HG03378 (cell line): ENCODE measurements around the gene ZNF503.
"Not testable (repeated sequence)": the region's sequence is repeated elsewhere in the genome, so short reads cannot be mapped to it uniquely, and the experiment has no call there.

Source experiments
- ATAC-seq: cut with Tn5 transposase; IDR thresholded peaks from one replicate; pipeline ENCODE4 v1.9.1; 2021; ENCODE audit warnings: mild to moderate bottlenecking, moderate library complexity; ENCODE audit not compliant: unreplicated experiment

Gene ZNF503

DNA sequence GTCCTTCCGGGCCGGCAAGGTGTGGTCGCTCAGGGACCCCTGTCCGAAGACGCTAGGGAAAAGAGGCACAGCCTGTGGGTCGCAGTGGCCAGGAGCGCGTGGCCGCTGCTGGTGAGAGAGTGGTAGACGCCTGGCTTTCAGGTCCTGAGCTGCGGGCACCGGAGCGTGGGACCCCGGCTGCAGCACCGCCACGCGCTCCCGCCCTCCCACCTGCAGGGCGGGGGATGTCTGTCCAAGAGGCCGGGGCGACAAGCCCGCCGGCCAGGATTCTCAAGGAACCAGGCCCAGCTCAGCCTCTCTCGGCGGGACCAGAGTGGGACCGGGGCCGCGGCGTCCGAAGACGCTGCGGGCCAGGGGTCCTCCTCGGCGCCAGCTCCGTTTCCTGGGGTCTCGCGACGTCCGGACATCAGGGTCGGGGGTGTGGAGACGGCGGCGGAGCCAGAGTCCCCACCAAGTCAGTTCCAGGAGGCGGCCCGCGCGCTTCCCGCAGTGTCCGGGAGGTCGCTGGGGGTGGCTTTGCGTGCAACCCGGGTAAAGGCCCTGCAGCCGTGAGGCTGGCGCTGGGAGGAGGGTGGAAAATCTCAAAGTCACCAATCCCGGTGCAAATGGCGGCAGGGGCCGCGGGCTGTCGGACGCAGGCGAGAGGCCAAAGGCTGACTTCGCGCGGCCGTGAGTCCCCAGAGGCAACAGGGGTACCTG is 5.5 kb downstream of the ZNF503 start:
- no peak for ATAC-seq

DNA sequence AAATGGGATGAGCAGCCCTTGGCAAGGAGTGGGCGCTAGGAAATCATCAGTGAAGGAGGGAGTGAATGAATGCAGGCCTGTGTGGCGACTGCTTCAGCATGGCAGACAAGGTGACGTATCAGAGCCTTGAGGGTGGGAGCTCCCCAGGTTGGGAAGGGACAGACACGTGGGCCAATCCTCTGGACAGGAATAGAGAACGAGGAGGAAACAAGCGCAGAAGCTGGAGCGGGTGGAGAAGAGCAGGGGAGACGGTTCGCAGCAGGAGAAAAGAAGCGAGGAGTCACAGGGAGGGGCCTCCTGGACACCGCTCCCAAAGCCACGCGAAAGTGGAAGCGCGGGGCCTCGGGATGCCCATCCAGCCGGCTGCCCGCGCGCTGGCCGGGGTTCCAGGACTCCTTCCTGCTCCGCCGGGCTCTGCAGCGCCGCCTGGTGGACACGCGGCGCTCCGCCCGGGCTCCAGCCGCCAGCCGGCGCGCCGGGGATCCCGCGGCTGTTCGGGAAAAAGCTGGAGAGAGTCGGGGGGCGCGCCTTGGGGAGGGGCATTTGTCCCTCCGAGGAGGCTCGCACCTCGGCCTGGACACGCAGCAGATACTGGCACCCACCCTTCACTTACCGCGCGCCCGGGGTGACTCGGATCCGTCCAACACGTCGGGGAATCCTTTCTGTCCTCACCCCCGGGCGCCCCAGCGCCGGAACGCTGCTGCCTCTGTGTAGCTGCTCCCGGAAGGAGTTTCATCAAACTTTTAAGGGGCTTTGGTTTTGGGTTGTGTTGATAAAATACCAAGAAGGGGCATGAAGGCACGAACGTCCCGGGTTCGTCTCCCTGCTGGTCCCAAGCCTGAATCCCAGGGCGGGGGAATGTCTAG is 6.3 kb downstream of the ZNF503 start:
- ATAC-seq: no peak

DNA sequence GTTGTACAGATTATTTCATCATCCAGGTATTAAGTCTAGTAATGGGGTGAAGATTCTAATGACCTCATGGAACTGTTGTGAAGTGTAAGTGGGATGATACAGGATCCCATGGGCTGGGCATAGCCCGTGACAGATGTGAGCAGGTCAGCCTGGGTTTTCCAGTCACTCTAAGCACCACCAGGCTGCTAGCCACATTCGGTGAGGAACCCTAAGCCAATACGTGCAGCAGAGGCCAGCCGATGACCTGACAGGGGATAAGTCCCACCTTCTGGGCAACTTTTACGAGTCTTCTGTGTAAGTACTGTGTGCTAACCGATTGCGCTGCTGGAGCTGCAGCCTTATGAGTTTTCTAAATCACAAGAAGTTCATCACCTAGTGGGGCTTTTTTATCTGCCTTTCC is 7.3 kb downstream of the ZNF503 start:
- no peak for ATAC-seq

DNA sequence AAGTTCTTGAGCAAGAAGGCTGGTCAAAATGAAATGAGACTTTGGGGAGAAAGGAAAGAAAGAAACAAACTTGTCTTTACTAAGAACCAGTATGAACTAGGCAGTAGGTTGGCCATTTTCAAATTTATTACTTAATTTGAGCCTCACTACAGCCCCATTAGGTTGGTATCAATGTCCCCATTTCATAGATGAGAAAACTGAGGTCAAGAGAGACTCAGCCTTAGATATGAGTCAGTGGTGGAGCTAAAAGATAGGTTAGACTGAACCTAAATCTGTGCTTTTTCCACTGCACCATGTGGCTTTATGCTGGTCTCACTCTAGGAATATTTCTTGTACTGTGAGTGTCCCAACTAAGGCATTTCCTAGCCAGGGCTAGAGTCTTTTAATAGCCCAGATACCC is 8.8 kb downstream of the ZNF503 start:
- ATAC-seq: no peak

DNA sequence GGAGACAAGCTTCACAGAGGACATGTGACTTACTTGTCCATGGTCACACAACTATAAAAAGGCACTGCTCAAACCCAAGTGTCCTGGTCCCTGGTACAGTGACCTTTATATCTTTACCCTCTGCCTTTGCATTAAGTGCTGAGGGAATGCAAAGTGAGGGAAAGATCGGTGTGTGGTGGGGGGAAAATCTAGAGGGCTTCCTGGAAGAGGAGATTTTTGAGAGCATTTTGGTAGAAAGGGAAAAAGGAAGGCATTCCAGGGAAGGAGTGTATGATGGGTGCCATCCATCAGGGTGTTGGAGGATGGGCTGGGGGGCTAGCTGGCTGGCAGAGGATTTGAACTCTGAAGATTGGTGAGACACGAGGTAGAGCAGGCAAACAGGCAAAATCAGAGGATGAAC is 9.3 kb downstream of the ZNF503 start:
- no peak for ATAC-seq

GRCh38 chr10:75390178-75390577 is 11.4 kb downstream of the ZNF503 start:
- no peak for ATAC-seq

GRCh38 chr10:75388082-75388481 is 13.5 kb downstream of the ZNF503 start:
- no peak for ATAC-seq

DNA sequence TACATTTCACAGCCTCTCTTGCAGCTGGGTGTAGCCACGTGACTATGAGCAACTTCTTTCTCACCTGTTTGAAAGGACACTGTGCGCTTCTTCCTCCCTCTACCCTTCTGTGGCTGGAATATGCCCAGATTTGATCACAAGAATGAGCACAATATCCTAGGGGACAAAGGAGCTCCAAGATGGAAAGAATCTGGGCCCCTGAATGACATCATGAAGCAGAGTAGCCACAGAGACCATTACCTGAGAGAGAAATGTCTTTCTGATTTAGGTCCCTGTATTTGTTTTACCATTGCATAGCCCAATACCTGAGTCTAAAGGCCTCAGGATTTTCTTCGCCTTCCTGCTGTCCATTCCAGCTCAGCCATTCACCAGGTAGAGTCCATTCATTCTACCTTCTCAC is 15.4 kb downstream of the ZNF503 start:
- ATAC-seq: no peak

GRCh38 chr10:75379817-75380216 is 21.7 kb downstream of the ZNF503 start:
- no peak for ATAC-seq

DNA sequence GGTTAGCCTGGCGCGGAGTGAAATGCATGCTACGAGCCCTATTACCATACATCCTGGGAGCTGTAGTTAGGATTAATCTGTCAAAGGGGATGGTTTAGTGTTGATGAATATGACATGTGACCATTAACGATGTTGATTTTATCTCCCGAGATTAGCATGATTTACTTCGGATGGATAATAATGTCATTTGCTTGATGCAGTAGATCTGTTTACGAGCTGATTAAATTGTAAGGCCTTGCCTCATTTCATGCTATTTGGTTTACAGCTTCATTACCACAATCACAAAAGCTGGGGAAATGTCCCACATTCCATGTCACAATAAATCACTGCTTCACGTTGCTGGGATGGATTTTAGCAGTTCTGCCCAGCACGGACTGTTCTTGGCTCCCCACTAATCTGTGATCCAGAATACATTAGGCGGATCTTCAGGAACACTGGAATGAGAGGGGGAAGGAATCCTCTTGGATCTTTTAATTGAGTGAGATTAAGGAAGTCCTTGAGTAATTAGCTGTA is 22.3 kb downstream of the ZNF503 start:
- ATAC-seq: no peak

GRCh38 chr10:75378379-75378778 is 23.2 kb downstream of the ZNF503 start:
- ATAC-seq: no peak

- ATAC-seq: no peak
Measured at GRCh38 chr10:75377869-75378268, 23.7 kb downstream of the ZNF503 start.

DNA sequence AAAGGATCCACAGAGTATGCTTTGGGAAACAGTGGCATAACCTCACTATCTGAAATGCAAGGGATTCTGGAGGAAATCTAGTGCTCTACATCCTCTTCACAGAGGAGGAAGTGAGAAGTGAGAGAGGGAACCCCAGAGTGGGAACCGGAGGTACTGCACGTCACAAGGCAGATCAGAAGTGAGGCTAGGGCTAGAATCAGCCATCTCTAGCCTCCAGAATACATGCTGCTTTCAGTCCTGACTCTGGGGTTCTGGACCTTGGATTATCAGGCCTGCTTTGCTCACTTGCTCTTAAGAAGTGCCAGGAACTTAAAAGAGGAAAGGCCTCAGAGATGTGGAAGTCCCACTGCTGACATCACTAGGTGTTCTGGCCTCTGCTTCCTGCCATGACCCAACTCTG is 25.7 kb downstream of the ZNF503 start:
- ATAC-seq: peak; percentile 95

DNA sequence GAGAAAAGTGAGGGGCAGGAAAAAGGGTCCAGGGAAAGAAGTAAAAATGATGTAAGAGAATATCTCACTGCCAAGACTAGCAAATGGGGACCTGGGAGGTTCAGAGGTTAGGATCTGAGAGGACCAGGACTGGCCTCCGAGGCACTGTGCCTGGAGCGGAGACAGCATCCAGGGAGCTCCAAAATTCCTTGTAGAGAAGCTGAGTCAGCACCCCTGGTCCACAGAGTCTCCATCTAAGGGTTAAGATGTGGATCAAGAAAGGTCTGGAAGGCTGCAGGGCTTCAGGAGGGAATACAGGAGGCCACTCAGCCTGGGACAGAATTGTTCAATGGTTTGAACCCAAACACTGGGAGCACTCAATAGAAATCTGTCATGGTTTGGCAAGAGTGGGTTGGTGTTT is 30.6 kb downstream of the ZNF503 start:
- ATAC-seq: no peak

- not testable (repeated sequence) for ATAC-seq
Measured at GRCh38 chr10:75369838-75370237, 31.7 kb downstream of the ZNF503 start.

GRCh38 chr10:75367901-75368300 is 33.7 kb downstream of the ZNF503 start:
- ATAC-seq: no peak

GRCh38 chr10:75367021-75367487 is 34.5 kb downstream of the ZNF503 start:
- no peak for ATAC-seq

- no peak for ATAC-seq
Measured at GRCh38 chr10:75363431-75363830, 38.1 kb downstream of the ZNF503 start.

DNA sequence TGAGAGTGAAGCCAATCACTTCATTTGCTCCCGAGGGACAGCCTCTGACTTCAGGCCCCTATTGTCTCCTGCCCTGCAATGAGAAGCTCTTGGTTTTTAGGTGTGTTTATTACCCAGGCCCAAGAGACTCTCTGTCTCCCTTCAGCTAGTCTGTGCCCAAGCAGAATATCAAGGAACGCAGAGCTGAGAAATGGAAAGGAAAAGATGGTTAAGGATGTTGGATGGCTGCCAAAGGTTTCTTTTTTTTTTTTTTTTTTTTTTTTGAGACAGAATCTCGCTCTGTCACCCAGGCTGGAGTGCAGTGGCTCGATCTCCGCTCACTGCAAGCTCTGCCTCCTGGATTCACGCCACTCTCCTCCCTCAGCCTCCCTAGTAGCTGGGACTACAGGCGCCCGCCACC is 41.7 kb downstream of the ZNF503 start:
- not testable (repeated sequence) for ATAC-seq

- no peak for ATAC-seq
Measured at GRCh38 chr10:75358835-75359421, 42.6 kb downstream of the ZNF503 start.

DNA sequence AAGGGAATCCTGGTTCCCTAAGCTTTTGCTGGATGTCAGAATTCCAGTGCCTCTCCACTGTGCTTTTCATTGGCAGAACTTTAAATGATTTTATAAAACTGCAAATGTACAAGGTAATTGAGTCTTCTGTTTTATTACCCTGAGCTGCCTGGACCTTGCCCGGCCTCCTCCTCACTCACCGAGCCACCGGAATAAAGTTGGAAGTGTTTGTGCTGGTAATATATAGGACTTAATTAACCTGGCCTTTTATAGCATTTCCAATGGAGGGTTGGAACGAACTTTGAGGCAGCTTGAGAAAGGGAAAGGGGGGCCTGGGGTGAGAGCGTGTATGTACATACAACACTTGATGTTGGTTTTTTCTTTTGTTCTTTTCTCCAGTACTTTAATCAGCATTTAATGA is 43.4 kb downstream of the ZNF503 start:
- ATAC-seq: no peak

- ATAC-seq: no peak
Measured at GRCh38 chr10:75357500-75357899, 44.1 kb downstream of the ZNF503 start.
